T follicular helper cell (primary cell): ENCODE results near the gene CDKN2AIPNL.

ENCODE experiments used
- DNase-seq: peaks from one replicate; pipeline ENCODE4 v3.0.0-alpha.2; 2020; ENCODE audit warnings: low read depth
- total RNA-seq, 2 experiments: gene quantifications; one replicate each; lab custom pipeline; 2026; lab: John Stamatoyannopoulos, UW

CDKN2AIPNL gene, protein sequence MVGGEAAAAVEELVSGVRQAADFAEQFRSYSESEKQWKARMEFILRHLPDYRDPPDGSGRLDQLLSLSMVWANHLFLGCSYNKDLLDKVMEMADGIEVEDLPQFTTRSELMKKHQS
- total RNA-seq = 15.2 to 22.5 reads per million in 2 experiments

DNA sequence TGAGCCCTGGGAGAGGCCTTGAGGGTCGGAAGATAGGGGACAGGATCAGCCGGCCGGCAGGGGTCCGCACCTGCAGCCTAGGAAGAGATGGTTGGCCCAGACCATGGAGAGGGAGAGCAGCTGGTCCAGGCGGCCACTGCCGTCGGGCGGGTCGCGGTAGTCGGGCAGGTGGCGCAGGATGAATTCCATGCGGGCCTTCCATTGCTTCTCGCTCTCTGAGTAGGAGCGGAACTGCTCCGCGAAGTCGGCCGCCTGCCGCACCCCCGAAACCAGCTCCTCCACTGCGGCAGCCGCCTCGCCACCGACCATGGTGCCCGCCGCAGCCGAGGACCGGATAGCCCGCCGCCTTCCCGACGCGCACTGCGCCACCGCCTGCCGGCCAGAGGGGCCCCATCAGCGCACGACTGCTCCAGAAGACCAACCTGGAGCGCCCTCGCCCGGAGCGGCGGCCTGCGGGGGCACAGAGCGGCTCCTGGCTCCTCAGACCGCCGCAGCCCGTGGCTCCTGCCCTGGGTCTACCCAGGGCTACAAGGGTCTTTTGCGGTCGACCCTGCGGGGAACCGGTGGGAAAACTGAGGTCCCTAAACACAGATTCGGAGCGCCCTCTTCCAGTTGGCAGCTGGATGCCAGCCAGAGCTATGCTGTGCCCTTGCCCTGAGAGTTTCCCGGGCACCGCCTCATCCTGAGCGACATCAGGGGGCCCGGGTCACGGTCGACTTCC, at the start of gene CDKN2AIPNL:
TSS of gene CDKN2AIPNL (minus strand) at position 336 of the 721 bp plus-strand sequence. CDS start at position 309, 27 bp downstream.
- DNase-seq = peak; percentile 82

DNA sequence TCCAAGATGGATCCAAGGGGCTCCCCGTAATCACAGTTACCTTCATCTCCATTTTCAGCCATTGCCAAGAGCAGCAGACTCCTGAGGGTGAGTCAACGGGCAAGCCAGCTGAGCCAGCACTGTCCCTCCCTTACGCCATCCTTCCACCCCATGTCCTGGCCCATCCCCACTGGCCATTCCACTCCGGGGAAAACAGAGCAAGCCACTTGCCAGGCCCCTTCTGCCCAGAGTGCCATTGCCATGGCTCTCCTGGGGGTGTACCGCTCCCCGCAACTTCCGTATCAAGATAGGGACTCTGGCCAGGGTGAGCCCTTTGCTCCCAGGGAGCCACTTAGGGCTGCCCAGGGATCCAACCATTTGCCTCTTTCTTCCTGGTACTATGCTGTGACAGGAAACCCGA, 48.9 kb upstream of the CDKN2AIPNL start:
- DNase-seq = no peak

DNA sequence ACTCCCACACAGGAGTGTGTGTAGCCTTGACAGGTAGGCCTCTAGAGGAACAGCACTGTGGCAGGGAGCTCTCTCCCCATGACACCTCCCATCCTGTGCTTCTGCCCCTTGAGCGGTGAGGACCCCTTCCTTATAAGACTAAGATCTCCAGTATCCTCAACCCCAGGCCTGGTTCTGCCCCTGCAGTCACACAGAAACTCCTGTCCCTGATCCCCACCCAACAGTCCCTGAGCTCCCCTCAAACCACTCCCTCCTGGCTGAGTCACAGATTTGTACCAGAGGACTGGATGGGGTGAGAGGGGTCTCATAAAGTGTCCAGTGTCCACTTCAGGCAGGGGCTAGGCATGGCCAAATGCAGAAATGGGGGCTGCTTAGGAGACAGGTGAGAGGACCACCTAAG, 47.8 kb upstream of the CDKN2AIPNL start:
- DNase-seq = no peak

DNA sequence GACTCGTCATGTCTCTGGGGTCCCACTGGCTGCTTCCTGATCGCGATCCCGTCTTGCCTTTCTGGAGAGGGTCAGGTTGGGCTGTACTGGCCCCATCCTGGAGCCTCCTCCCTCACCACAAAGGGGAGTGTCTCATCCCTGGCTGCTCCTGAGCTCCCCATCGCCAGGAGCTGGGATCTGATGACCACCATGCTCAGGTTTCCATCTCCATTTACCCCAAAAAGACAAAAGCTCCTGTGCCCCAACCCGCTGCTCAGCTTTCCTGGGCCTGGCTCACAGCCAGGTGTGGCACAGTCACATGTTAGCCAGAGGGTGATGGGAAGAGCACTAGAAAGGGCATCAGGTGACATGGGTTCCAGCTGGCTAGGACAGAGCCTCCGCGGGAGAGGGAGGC, 47.3 kb upstream of the CDKN2AIPNL start:
- DNase-seq = no peak

DNA sequence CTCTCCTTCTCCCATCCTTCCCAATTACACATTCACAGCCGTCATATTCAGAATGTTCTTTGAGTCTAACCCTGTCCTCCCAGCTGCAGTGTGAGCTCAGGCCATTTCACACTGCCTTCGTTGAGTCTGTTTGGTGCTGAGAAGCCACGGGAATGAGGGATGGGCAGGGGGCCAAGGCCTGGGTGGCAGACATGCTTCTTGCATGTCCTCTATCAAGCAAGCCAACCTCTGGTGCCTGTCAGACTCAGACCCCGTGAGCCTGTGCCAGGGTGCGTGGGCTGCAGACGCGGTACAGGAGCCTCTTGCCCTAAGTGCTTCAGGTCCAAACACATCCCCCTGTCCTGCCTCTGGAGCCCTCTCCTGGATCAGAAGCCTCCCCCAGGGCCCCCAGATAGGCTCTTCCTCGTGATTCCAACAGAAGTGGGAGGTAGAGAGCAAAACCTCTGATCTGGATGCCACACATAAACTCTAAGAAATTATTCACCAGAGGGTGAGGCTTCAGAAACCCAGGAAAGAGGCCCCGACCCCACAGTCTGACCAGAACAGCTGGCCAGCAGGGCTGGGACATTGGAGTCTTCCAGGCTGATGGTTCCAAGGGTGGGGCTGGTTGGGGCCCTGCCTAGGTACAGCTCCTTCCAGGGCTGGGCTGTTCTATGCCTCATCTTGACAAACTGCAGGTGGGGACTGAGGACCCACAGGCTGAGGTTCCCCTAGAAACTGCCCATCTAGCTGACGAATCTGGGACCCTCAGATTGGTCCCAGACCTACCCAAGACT, 46.7 kb upstream of the CDKN2AIPNL start:
- DNase-seq = no peak

DNA sequence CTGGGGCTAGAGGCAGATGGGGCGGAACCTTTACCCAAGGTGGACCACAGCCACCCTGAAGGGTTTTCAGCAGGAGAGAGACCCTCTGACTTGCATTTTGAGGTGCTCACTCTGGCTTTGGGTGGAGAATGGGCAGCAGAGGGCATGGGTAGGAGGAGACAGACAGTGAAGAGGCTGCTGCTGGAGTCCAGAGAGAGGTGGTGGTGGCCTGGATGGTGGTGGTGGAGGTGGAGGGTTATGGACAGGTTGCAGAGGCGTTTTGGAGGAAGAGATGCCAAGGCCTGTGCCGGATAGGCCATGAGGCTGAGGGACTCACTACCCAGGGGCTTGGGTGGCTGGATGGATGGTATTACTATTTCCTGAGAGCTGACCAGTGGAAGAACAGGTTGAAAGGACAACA, 46.1 kb upstream of the CDKN2AIPNL start:
- no peak for DNase-seq

DNA sequence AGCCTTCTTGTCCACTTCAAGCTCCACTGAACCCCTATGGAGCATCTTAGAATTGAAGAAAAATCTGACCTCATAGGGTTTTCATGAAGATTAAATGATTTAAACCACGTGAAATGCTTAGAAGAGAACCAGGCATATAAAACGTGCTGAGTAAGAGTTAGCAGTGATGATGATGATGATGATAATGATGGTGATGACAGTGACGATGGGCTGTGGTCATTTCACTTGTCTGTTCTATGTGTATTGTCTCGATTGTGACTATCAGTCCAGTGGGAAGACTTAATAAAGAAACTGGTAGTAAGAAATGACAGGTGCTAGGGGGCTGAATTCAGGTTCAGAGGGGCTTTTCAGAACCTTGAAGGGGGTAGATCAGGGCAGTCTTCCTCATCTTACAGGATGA, 45.1 kb upstream of the CDKN2AIPNL start:
- no peak for DNase-seq

DNA sequence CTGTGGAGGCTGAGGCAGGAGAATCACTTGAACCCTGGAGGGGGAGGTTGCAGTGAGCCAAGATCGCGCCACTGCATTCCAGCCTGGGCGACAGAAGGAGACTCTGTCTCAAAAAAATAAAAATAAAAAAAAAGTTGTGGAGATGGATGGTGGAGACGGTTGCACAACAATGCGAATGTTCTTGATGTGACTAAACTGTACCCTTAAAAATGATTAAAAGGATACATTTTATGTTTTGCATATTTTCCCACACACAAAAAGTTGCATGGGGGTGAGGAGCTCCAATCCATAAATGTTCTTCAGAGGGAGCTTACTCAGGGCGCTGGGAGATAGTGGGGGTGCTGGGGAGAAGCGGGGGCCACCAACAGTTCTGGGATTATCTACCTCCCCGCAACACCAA, 43.8 kb upstream of the CDKN2AIPNL start:
- no peak for DNase-seq

DNA sequence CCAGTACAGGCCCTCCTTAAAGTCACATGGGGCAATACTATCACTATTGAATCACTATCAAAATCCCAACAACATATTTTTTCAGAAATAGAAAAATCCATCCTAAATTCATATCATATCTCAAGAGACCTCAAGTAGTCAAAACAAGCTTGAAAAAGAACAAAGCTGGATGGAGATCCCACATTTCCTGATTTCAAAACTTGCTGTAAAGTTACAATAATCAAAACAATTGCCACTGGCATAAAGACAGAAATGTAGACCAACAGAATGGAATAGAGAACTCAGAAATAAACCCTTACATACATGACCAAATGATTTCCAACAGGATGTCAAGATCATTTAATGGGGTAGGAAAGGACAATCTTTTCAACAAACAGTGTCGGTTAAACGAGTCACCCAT, 41.3 kb upstream of the CDKN2AIPNL start:
- DNase-seq = no peak

DNA sequence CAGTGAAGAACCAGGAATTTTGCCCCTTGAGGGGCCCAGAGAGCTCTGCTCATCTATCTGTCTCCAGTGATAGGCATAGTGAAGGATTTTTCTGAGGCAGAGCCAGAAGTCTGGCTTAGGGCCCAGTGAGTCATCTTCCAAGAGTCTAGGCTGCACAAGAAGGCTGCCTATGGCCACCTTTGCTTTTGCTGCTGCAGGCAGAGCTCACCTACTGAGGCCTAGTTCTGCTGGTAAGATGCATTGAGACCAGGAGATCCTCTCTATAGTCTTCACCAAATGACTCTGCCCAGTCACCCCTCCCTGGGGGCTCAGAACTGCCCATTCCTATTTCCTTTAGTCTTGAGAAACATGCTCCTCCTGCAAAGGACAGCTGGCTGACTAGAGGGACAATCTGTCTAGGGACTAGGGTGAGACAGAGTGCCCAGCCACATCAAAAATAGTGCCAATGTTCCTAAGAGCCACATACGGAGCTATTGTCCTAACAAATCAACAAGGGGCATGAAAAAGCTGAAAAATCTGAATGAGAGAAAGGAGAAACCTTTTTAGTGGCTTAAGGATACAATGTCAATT, 40.3 kb upstream of the CDKN2AIPNL start:
- no peak for DNase-seq

DNA sequence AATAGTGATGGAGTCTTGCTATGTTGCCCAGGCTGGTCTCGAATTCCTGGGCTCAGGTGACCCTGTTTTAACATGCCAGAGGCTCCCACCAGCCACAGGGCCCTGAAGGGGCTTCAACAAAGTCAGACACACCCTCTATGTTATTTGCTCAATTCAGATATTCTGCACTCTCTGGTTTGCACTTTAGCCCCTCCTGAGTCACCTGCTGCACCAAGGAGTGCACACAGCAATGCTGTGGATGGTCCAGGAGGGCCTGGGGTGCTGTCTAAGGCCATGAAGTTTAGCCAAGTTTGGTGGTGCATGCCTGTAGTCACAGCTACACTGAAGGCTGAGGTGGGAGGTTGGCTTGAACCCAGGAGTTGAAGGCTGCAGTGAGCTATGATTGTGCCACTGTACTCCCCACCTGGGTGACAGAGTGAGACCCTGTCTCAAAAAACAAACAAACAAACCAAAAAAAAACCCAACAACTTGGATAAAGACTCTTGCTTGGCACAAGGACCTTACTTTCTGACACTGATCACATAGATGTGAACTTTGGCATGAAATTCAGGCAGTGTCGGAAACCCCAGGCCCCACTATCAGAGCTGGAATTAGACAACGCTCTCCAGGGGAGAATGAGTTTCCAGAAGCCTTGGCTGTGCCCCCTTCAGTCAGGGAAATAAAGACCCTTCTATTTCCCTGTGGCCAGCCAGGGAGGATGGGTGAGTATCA, 39.7 kb upstream of the CDKN2AIPNL start:
- no peak for DNase-seq

DNA sequence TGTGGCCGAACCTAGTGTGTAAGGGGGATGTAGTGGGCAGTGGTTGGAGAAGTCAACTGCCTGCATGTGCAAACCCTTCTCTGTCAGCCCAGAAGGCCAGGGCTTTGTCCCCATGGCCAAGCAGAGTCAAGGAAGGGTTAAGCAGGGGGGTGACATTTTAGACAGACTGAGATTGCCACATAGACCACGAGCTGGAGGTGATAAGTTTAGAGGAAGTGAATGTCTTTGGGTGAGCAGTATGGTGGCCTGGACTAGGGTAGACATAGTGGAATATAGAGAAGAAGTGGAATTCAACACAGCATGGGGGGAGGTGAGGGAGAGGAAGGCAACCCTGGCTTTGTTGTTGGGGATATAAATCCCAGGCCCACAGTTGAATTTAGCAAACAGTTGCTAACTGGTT, 38.7 kb upstream of the CDKN2AIPNL start:
- DNase-seq = no peak

DNA sequence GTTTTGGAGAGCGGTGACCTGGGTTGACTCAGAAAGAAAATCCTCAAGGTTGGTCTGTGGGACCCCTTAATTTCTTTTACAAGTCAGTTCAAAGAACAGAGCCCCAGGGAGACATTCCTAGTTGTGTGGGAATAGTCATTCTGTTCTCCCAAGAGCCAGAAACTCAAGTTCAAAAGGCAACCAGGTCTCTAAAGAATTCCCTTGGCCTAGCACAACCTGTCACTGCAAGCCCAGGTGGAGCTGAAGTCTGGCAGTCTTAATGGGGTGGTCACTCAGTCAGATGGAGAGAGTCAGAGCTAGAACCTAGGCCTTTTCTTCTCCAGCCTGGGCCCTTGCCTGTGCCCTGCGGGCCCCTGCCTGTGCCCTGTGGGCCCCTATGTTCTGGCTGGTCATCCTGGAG, 37.5 kb upstream of the CDKN2AIPNL start:
- no peak for DNase-seq

DNA sequence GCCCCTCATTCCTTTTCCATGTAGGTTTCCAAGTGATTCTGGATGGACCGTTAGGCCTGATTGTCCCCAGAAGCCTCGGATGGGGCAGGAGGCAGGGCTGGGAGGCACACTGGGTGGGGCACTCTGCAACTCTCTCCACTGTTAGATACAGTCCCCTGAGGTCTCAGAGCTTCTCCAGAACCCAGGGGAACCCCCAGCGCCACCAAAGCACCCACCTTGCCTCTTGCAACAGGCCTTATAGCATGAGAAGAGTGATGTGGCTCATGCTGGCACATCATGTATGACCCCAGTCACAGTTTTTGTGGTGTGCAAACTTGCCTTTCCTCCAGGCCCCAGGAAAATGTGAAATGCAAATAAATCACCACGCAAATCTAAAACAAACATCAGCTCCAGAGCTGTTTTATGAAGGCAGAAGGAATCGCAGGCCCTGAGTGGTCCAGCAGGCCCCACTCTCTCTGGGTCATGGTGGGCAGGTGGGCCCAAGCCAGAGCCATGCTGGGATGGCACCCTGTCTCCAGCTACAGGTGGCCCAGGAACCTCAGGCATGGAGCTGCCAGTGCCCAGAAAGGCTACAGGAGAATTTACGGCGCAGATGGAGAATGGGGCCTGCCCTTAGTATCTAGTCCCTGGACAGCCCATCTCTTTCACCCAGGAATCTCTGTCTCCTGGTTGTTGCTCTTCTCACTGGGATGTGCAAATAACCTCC, 36.3 kb upstream of the CDKN2AIPNL start:
- no peak for DNase-seq

DNA sequence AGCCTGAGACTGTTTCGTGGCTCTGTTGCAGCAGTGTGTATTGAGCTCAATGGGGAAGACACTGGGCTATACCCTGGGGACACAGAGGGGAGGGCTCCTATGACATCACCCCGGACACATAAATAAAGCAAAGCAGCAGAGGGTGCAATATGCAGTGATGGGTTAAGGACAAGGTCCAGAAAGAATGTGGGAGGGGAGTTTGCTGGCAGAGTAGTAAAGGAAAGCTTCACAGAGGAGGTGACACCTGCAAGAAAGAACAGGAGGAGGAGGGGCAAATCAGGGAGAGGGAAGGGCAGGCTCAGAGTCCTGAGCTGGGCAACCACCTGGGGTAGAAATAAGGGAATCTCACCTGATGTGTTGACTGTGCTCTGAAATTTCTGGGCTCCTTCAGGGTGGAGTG, 35.3 kb upstream of the CDKN2AIPNL start:
- no peak for DNase-seq

DNA sequence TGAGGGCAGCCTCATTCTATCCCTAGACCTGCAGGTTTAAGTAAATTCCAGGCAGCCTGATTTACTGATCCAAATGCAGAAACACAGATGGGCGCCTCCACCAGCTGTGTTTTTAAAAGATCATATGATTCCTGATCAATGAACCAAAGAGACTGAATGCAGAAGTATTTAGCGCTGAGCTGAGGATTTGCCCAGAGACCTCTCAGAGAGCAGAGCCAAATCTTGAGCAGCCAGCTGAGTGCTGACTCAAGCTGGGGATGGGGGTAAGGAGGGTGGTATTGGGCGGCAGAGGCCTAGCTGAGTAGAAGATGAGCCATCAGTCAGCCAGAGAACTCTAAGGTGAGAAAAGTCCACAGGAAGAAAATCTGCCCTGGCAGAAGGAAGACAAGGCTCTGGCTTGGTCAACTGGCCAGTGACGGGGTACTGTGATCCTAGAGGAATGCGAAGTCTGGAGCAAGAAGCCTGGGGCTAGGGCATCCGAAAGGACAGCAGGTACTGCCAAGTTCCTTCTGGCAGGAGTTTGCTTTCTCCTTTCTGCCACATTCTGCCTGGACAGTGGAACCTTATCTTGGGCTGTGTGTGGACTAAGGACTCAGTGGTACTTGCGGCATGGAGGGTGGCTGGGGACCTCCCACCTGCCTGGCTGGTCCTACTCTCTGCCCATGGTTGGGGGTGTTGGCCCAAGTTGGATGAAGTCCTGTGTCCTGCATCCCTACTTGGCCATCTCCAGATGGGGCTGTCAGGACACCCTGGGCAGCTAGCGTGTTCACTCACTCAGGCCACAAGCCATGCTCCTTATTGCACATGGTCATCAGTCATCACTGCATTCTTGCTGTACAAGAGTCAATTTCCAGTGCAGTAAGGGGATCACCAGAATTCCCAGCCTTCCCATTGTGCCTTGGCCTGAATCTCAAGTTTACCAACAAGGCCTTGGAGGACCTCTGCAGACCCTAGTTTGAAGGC, 34.5 kb upstream of the CDKN2AIPNL start:
- no peak for DNase-seq

DNA sequence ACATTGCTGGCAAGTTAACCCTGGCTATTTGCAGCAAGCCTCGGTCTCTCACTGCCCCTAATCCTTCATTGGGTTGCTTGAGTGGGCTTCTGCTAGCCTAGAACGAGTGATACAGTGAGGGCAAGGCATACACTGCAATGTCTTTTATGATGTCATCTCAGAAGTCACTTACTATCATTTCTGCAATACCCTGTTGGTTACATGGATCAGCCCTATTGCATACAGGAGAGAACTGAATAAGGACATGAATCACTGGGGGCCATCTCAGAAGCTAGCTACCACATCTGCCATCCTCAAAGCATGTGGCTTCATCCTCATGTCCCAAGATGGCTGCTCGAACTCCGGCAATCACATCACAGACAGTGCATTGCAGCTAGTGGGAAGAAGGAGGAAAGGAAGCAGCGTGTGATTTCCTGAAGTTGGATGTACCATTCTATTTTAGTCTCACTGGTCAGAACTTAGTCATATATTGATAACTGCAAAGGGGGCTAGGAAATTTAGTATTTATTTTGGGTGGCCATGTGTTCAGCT, 33.3 kb upstream of the CDKN2AIPNL start:
- DNase-seq = no peak

DNA sequence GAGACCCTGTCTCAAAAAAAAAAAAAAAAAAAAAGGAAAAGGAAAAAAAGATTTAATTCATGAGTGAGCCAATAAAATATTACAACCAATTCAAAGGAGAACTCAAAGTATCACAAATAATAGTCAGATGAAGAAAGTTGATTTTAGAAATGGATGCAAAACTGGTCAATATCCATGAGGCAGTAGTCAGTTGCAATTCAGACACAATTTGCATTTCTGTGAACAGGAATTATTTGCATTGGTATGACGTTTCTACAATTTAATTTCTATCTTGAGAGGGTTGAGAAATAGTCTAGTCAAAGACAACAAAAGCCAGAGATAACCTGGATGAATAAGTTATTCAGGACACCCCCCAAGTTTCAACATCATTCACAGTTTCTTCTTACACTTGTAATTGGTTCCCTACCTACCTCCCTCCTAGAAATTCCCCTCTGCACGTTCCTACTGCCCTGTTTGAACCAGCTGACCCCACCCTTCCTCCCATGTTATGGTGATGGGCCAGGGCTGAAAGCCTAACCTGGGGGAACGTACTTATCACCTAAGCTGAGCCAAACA, 28.6 kb upstream of the CDKN2AIPNL start:
- no peak for DNase-seq

DNA sequence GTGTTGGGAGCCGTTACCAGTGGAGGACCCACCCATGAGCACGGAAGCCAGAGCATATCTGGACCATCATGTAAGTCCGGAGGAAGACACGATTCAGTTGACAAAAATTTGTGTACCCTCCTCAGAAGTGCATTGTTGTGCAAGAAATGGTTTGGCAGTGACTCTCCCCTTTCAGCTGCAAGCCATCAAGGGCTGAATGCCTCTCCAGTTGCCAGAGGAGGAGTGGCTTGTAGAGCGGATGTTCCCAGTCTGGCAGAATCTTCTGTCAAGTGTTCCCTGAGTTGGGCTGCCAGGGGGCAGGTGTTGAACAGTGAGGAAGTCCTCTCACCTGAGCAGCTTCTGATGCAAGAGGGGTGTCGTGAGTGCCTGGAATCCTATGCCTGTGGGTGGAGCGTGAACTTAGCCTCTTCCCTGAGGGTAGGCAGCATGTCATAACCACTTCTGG, 27.6 kb upstream of the CDKN2AIPNL start:
- DNase-seq = no peak

DNA sequence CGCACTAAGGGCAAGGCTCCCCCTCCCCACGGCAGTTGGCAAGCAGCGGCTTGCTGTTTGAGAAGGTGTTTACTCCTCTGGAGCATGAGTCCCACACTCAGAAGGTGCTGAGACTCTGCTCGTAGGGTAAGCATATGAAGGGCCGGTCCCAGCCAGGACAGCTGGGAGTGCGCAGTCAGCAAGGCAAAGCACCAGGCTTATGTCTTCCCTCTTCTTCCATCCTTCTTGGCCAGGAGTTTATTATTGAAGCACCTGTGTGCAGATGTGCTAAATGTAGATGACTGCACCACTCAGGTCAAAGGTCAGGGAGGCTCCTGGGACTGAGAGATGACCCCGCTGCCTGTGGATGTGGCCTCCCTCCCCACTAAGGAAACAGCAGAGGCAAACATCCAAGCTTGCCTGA, 27.0 kb upstream of the CDKN2AIPNL start:
- DNase-seq = no peak
